Endothelial cell of umbilical vein (primary cell): ENCODE measurements around the gene TMTC1. TPM values are rescaled to one million over a fixed set of nuclear protein-coding genes. Genes with fewer than 3 reads are reported as not detected.
A peak's percentile ranks its signal among the peaks of the same experiment; 100 is the strongest.

Experiments used
- BruUV-seq: library from RNA; stranded (reverse); fragments of 400-500 nt; replicated peaks from 2 replicates; lab custom pipeline; 2021; lab: Mats Ljungman, UMichigan
- CTCF ChIA-PET: fragments of 300-600, 350-600 bp; sonication (Branson Sonifier 250); formaldehyde crosslinking; loops from one replicate; lab custom pipeline; 2021; ENCODE audit warnings: antibody characterized with exemption, inconsistent platforms; lab: Charles Lee
- POLR2A ChIA-PET: fragments of 300-600, 350-600 bp; sonication (Branson Sonifier 250); formaldehyde crosslinking; loops from one replicate; lab custom pipeline; 2021; ENCODE audit warnings: antibody characterized with exemption, inconsistent platforms; lab: Charles Lee
- DNase-seq: peaks from one replicate; pipeline ENCODE4 v3.0.0-alpha.2; 2011; ENCODE audit warnings: low read depth, low spot score
- FAIRE-seq: peaks from 2 replicates; lab custom pipeline; 2011; peaks lifted over from hg19 to GRCh38; lab: Jason Lieb, UNC
- H2AFZ ChIP-seq: 2 replicates; pipeline ENCODE4 v1.6.0; 2012; ENCODE audit warnings: low read depth, low read length, control low read depth, inconsistent platforms
- H3K27ac ChIP-seq: 2 replicates; pipeline ENCODE4 v1.5.1; 2011; ENCODE audit warnings: low read depth, mild to moderate bottlenecking, control low read depth, low read length, moderate library complexity; ENCODE audit not compliant: insufficient read depth
- H3K27me3 ChIP-seq, 2 experiments: 2 replicates each; pipeline versions ENCODE4 v1.6.0 to v1.6.1; 2011; ENCODE audit warnings: low read length in 2 of 2, mixed read lengths in 1 of 2; ENCODE audit not compliant: control insufficient read depth in 2 of 2, insufficient read depth in 2 of 2
- H3K36me3 ChIP-seq, 2 experiments: 2 replicates in 1 of 2; 3 replicates in 1 of 2; pipeline ENCODE4 v1.5.1; 2011; ENCODE audit warnings: low read length in 2 of 2, mild to moderate bottlenecking in 1 of 2, moderate library complexity in 1 of 2; ENCODE audit not compliant: control insufficient read depth in 2 of 2, insufficient read depth in 2 of 2; ENCODE audit errors: extremely low read depth in 1 of 2
- H3K4me1 ChIP-seq: 3 replicates; pipeline ENCODE4 v1.5.1; 2011; ENCODE audit warnings: mild to moderate bottlenecking, low read length; ENCODE audit not compliant: control insufficient read depth, insufficient read depth; ENCODE audit errors: extremely low read depth
- H3K4me2 ChIP-seq: 2 replicates; pipeline ENCODE4 v1.6.1; 2011; ENCODE audit warnings: low read length, control low read depth, mixed read lengths; ENCODE audit not compliant: insufficient read depth
- H3K4me3 ChIP-seq, 3 experiments: fragments of 200-600 bp in 1 of 3; sonication (generic), shearing (Covaris generic) in 1 of 3; replicated peaks in 1 of 3; 2 replicates each; pipeline ENCODE4 v1.5.1; 2011 to 2016; ENCODE audit warnings: control low read depth in 3 of 3, low read length in 3 of 3, mild to moderate bottlenecking in 2 of 3, inconsistent platforms in 1 of 3, low read depth in 1 of 3, moderate library complexity in 1 of 3; ENCODE audit not compliant: insufficient read depth in 1 of 3
- H3K79me2 ChIP-seq: 2 replicates; pipeline ENCODE4 v1.6.0; 2012; ENCODE audit warnings: low read length, inconsistent platforms; ENCODE audit not compliant: control insufficient read depth, insufficient read depth
- H3K9ac ChIP-seq: replicated peaks from 2 replicates; pipeline ENCODE3; 2011; ENCODE audit warnings: low read length, control low read depth; ENCODE audit not compliant: insufficient read depth; ENCODE audit errors: extremely low read depth
- H3K9me1 ChIP-seq: replicated peaks from 3 replicates; pipeline ENCODE4 v1.6.0; 2011; ENCODE audit warnings: mild to moderate bottlenecking, low read length; ENCODE audit not compliant: control insufficient read depth, insufficient read depth; ENCODE audit errors: extremely low read depth
- H3K9me3 ChIP-seq: replicated peaks from 2 replicates; pipeline ENCODE4 v1.5.1; 2012; ENCODE audit warnings: low read length, inconsistent platforms; ENCODE audit not compliant: control insufficient read depth, insufficient read depth
- H4K20me1 ChIP-seq: replicated peaks from 2 replicates; pipeline ENCODE3; 2011; ENCODE audit warnings: mild to moderate bottlenecking, low read length; ENCODE audit not compliant: control insufficient read depth, insufficient read depth; ENCODE audit errors: extremely low read depth
- EZH2 ChIP-seq: IDR thresholded peaks from 2 replicates; pipeline ENCODE4 v1.6.1; 2012; ENCODE audit warnings: borderline replicate concordance, low read depth, mild to moderate bottlenecking, moderate library complexity, low read length, inconsistent platforms; ENCODE audit not compliant: severe bottlenecking
- FOS ChIP-seq: IDR thresholded peaks from 2 replicates; pipeline ENCODE4 v1.6.1; 2011; ENCODE audit warnings: mild to moderate bottlenecking, low read length, moderate library complexity, borderline replicate concordance; ENCODE audit not compliant: insufficient read depth
- GATA2 ChIP-seq: IDR thresholded peaks from 2 replicates; pipeline ENCODE4 v1.7.0; 2011; ENCODE audit warnings: low read depth, mild to moderate bottlenecking, moderate library complexity, mixed read lengths, low read length; ENCODE audit not compliant: insufficient read length, insufficient read depth
- MAX ChIP-seq: IDR thresholded peaks from 2 replicates; pipeline ENCODE4 v1.6.1; 2011; ENCODE audit not compliant: insufficient read depth, insufficient read length
- POLR2AphosphoS5 ChIP-seq: IDR thresholded peaks from 2 replicates; pipeline ENCODE4 v1.6.1; 2012; ENCODE audit warnings: low read depth, mild to moderate bottlenecking, control low read depth, low read length, moderate library complexity; ENCODE audit not compliant: insufficient read depth
- dilution Hi-C: fragments of 300-500 bp; cut with MboI; formaldehyde crosslinking; loops from one replicate; pipeline ENCODE4 v1.15.0; 2019; ENCODE audit warnings: low sequenced_read_pairs; ENCODE audit not compliant: extremely low pct_ligation_motif_present
- intact Hi-C: fragments of 100-400 bp; cut with micrococcal nuclease; formaldehyde crosslinking; loops from one replicate; pipeline ENCODE4 v1.10.0; 2022
- polyA plus RNA-seq, 4 experiments: library from polyadenylated mRNA; depleted of rRNA in 3 of 4; stranded (reverse) in 3 of 4; unstranded in 1 of 4; fragments of >200 nt; gene quantifications; 2 replicates each; pipeline versions ENCODE4 v1.2.1 to v1.2.3, GENCODE V29; 2011 to 2012; ENCODE audit warnings: missing spikeins in 1 of 4
- total RNA-seq: library from RNA; stranded (reverse); gene quantifications from 2 replicates; pipeline ENCODE4 v1.2.3, GENCODE V29; 2021

The TMTC1 gene
- total and polyA plus RNA-seq, 2 donors (not counting 3 experiments of a cell fraction or from before 2014, with no cell fraction given): 5.4 to 5.9 TPM

- Histone ChIP-seq H3K79me2 (no peaks in the 10 kb centered on the region), H3K9me1 (no peaks in the 10 kb centered on the region), H3K36me3 (no peaks in the 10 kb centered on the region), H3K4me1 (peaks cover 6% of the 10 kb centered on the region), H4K20me1 (no peaks in the 10 kb centered on the region), H3K4me2 (no peak overlapping the region), H2AFZ (no peak overlapping the region), H3K9me3 (no peaks in the 10 kb centered on the region), H3K27me3 (no peaks in the 10 kb centered on the region), H3K27ac (no peak overlapping the region), H3K4me3 (no peak overlapping the region), H3K9ac (no peak overlapping the region)
- CTCF ChIA-PET: interaction anchor here (1.5 kb wide), 1 partner anchor 16 kb away, joined by 5 read pairs; no protein-coding TSS in a partner anchor
- POLR2A ChIA-PET: no interaction called here
- FAIRE-seq (peak; percentile 31), DNase-seq (peak; percentile 24)
- dilution Hi-C loops (no loop called here), intact Hi-C loops (loop anchor here (10.0 kb wide), 1 partner anchor 536 kb away; no protein-coding TSS in a partner anchor)
- TF ChIP-seq POLR2AphosphoS5 (no peak), MAX (no peak), GATA2 (no peak), EZH2 (no peak), FOS (no peak)
- BruUV-seq: no TSS peak
These were observed 214.5 kb downstream of the TMTC1 start for GRCh38 chr12:29569132-29569757.

- Histone ChIP-seq H4K20me1 (no peaks in the 10 kb centered on the region), H3K79me2 (no peaks in the 10 kb centered on the region), H3K27ac (no peak overlapping the region), H2AFZ (no peak overlapping the region), H3K36me3 (no peaks in the 10 kb centered on the region), H3K9me1 (no peaks in the 10 kb centered on the region), H3K9ac (no peak overlapping the region), H3K4me2 (no peak overlapping the region), H3K9me3 (no peaks in the 10 kb centered on the region), H3K27me3 (no peaks in the 10 kb centered on the region), H3K4me3 (no peak overlapping the region), H3K4me1 (peaks cover 25% of the 10 kb centered on the region)
- no peak for TF ChIP-seq MAX
- intact Hi-C loops: loop anchor here (10.0 kb wide), 1 partner anchor 538 kb away; no protein-coding TSS in a partner anchor
- no TSS peak for BruUV-seq
- FAIRE-seq (no peak), DNase-seq (no peak)
- CTCF ChIA-PET: interaction anchor here (0.9 kb wide), 1 partner anchor 15 kb away, joined by 4 read pairs; no protein-coding TSS in a partner anchor
- dilution Hi-C loops: no loop called here
- POLR2A ChIA-PET: no interaction called here
These were observed 217.3 kb downstream of the TMTC1 start for GRCh38 chr12:29566441-29566840.
